Astrocyte of the spinal cord (primary cell): ENCODE results near the gene ABR.

Source experiments
- DNase-seq: peaks from one replicate; pipeline ENCODE4 v3.0.0; 2011; ENCODE audit warnings: low read depth, low spot score
- H3K4me3 ChIP-seq: 2 replicates; pipeline ENCODE4 v1.5.1; 2011; ENCODE audit warnings: low read depth, mild to moderate bottlenecking, low read length, moderate library complexity
- CTCF ChIP-seq: IDR thresholded peaks from 2 replicates; pipeline ENCODE4 v1.5.1; 2012; ENCODE audit warnings: low read depth, mild to moderate bottlenecking, low read length, inconsistent platforms
- in situ Hi-C: cut with HindIII; loops from 2 replicates; pipeline ENCODE4 v1.10.0; 2017; ENCODE audit warnings: low sequenced_read_pairs

Gene ABR

DNA sequence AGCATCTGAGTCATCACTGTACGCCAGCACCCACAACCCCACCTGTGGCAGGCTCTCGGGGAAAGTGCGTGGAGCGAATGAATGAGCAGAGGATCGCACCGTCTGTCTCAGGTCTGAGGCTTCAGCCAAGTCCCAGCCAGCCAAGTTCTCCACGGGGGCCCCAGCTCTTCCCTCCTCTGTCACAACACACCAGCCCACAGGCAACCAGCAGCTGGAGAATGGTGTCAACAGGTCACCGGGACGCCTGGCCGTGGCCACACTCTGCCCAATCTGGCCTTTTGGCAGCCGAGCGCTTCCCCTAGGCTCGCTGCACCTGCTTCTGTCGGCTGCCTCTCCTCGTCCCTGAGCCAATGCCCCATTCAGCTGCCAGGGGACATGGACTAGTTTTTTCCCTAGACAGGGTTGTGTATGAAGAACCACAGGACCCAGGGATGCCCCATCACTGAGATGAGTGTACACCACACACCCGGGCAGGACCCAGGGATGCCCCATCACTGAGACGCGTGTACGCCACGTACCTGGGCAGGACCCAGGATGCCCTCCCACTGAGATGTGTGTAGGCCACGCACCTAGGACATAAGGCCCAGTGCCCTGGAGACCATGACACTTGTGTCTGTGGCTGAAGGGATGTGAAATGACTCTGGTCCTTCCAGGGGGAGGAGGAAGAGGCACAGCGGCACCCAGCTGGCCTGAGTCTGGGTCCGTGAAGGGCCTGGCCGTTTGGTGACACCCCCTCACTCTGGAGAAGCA is 52.8 kb downstream of the ABR start:
- no peak for TF ChIP-seq CTCF
- H3K4me3 ChIP-seq = no peak overlapping the region
- no peak for DNase-seq
- in situ Hi-C loops = no loop called here

DNA sequence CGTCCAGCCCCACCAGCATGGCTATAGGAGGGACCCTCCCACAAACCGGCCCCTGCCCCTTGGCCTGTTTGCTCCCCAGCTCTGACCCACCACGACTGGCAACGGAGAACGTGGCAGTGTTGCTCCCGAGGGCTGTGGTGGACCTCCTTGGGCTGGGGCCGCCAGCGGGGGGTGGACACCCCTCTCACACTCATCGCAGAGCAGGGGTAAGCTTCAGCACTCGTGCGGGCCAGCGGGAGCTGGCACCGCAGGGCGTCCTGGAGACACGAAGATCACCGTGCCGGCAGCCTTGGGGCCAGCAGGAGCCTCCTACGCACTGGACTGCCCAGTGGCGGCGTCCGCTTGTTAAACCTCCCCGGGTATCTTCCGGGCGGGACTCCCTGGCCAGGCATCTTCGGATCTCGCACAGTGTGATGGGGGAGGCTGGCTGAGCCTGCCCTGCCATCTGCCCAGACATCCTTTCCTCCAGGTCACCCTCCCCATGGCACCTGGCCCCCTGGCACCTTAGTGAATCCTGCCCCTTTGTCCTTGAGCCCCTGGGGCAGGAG is 53.5 kb downstream of the ABR start:
- no peak for TF ChIP-seq CTCF
- DNase-seq = no peak
- in situ Hi-C loops = no loop called here
- no peak overlapping the region for H3K4me3 ChIP-seq

DNA sequence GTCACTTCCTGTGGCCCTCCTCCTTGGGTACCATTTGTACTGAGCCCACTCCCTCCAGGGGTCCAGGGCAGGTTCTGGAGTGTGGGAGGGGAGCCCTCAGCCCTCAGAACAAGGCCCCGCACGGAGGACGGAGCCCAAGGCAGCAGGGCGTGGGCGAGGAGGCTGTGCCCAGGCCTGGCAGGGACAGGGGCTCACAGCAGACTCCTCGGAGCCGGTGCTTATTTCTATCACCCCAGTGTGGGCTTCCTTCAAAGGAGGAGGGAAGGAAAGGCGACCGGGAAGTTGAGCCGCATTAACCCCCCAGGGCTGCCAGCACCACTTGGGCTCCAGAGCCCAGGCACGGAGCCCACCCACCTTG is 54.0 kb downstream of the ABR start:
- in situ Hi-C loops = no loop called here
- H3K4me3 ChIP-seq = no peak overlapping the region
- TF ChIP-seq CTCF = no peak
- DNase-seq = no peak

- DNase-seq = no peak
- H3K4me3 ChIP-seq = no peak overlapping the region
- in situ Hi-C loops = no loop called here
- TF ChIP-seq CTCF = no peak
Measured at GRCh38 chr17:1124896-1125787, 54.6 kb downstream of the ABR start.

DNA sequence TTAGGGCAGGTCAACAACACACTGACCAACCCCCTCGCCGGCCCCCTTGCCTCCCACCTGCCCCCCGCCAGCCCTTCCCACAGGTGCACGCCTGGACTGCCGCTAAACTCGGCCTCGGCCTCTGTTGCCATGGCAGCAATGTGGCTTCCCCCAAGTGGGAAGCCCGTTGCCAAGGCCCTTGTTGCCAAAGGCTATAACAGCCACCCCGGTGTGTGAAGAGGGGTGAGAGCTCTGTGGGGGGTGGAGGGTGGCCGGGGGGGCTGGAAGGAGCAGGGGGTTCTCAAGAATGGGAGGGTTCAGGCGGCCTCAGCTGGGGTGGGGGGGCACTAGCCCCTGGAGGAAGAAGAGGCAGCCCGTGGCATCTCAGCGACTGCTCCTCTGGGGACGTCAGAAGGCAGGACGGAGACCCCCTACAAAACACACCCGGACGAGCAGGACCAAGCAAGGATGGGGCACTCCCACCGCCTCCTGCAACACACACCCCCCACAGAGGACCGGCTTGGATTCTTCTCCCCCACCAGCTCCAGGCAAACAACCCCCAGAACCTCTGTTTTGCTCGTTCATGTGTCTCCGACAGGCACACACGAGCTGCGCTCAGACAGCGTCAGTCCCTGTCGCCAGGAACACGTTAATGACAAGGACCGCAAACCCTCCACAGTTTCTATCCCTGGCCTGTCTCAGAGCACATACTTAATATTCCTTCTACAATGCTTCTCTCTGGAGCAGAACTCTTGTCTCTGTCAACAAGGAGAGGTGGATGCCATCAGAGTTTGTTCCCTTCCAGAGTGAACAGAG is 55.7 kb downstream of the ABR start:
- no peak overlapping the region for H3K4me3 ChIP-seq
- in situ Hi-C loops = no loop called here
- TF ChIP-seq CTCF = no peak
- no peak for DNase-seq

- no peak for DNase-seq
Measured at GRCh38 chr17:1123393-1123831, 56.4 kb downstream of the ABR start.

More at GRCh38 chr17:1123393-1123831, 56.4 kb downstream of the ABR start:
- no peak for TF ChIP-seq CTCF
- in situ Hi-C loops = no loop called here
- no peak overlapping the region for H3K4me3 ChIP-seq
